ENCODE data around the gene TMEM43. TPM values are rescaled to one million over a fixed set of nuclear protein-coding genes. Genes with fewer than 3 reads are reported as not detected.
"Not testable (repeated sequence)": the region's sequence is repeated elsewhere in the genome, so short reads cannot be mapped to it uniquely, and the experiment has no call there.

Gene TMEM43
- total RNA-seq, 1 experiment from 2014 or later, result 120 TPM

- H3K27ac Mint-ChIP-seq (ENCODE audit: low read depth, unreplicated experiment), result peak overlapping the region; percentile 9
- no TSS peak for BruUV-seq (replicated peaks)
Observed at GRCh38 chr3:14118400-14119381, 6.2 kb upstream of the TMEM43 start.

DNA sequence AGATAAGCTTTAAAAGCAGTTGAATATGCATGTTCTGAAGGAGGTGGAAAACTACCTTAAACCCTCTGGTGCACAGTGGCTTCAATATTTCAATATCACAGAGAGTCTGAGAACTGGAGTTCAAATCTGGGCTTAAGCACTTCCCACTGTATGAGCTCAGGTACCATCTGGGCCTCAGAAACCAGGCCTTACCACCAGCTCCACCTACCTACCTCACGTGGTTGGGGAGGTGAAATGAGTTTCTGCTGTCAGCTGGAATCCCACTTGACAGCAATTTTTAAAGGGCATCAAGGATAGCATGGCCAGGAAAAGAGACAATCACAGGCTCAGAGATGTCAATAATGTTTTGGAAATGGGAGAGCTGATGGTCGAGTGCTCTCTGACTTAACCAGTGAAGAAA is 5.2 kb upstream of the TMEM43 start:
- Mint-ChIP-seq H3K27me3 (ENCODE audit: insufficient read depth, unreplicated experiment) (no peaks in the 10 kb centered on the region), H3K36me3 (ENCODE audit: insufficient read depth, unreplicated experiment) (peaks cover 43% of the 10 kb centered on the region), H3K4me1 (ENCODE audit: insufficient read depth, unreplicated experiment) (peaks cover 18% of the 10 kb centered on the region), H3K9me3 (ENCODE audit: unreplicated experiment) (no peaks in the 10 kb centered on the region), H3K4me3 (ENCODE audit: unreplicated experiment) (no peak overlapping the region), H3K27ac (ENCODE audit: low read depth, unreplicated experiment) (peak overlapping the region; percentile 62)
- CTCF ChIA-PET, result interaction anchor here (0.9 to 8.7 kb wide), 4 partner anchors 11 to 235 kb away, joined by 3 to 80 read pairs (median 4); no protein-coding TSS in a partner anchor
- intact Hi-C loops (cut with micrococcal nuclease), result no loop called here
- DNase-seq (ENCODE audit: unreplicated experiment), result no peak
- POLR2A ChIA-PET, result interaction anchor here (0.6 to 3.1 kb wide), 5 partner anchors 23 to 770 kb away, joined by 3 to 21 read pairs (median 13); partner anchors contain the start of genes LSM3 and XPC
- BruUV-seq (replicated peaks), result no TSS peak
- TF ChIP-seq CTCF (IDR thresholded peaks at IDR 0.05; ENCODE audit: unreplicated experiment), result no peak

More at GRCh38 chr3:14118400-14119381, 6.2 kb upstream of the TMEM43 start:
- intact Hi-C loops (cut with micrococcal nuclease), result no loop called here
- H3K4me1 Mint-ChIP-seq (ENCODE audit: insufficient read depth, unreplicated experiment), result peaks cover 18% of the 10 kb centered on the region
- no peaks in the 10 kb centered on the region for H3K27me3 Mint-ChIP-seq (ENCODE audit: insufficient read depth, unreplicated experiment)
- ChIA-PET CTCF (interaction anchor here (0.7 to 8.7 kb wide), 6 partner anchors 12 to 234 kb away, joined by 3 to 80 read pairs (median 4); no protein-coding TSS in a partner anchor), POLR2A (interaction anchor here (0.6 to 3.1 kb wide), 8 partner anchors 13 to 222 kb away, joined by 3 to 21 read pairs (median 6); partner anchors contain the start of genes LSM3 and XPC)
- TF ChIP-seq CTCF (IDR thresholded peaks at IDR 0.05; ENCODE audit: unreplicated experiment), result no peak
- peaks cover 52% of the 10 kb centered on the region for H3K36me3 Mint-ChIP-seq (ENCODE audit: insufficient read depth, unreplicated experiment)
- H3K9me3 Mint-ChIP-seq (ENCODE audit: unreplicated experiment), result no peaks in the 10 kb centered on the region
- H3K4me3 Mint-ChIP-seq (ENCODE audit: unreplicated experiment), result no peak overlapping the region
- peak; percentile 80 for DNase-seq (ENCODE audit: unreplicated experiment)

- Mint-ChIP-seq H3K27me3 (ENCODE audit: insufficient read depth, unreplicated experiment) (no peaks in the 10 kb centered on the region), H3K4me1 (ENCODE audit: insufficient read depth, unreplicated experiment) (peaks cover 18% of the 10 kb centered on the region), H3K27ac (ENCODE audit: low read depth, unreplicated experiment) (peak overlapping the region; percentile 62), H3K36me3 (ENCODE audit: insufficient read depth, unreplicated experiment) (peaks cover 43% of the 10 kb centered on the region), H3K4me3 (ENCODE audit: unreplicated experiment) (no peak overlapping the region), H3K9me3 (ENCODE audit: unreplicated experiment) (no peaks in the 10 kb centered on the region)
- ChIA-PET POLR2A (interaction anchor here (0.6 to 9.1 kb wide), 5 partner anchors 22 to 771 kb away, joined by 3 to 294 read pairs (median 13); partner anchors contain the start of genes LSM3 and XPC), CTCF (interaction anchor here (1.1 to 8.7 kb wide), 2 partner anchors 25 to 223 kb away, joined by 5 to 80 read pairs; no protein-coding TSS in a partner anchor)
- no TSS peak for BruUV-seq (replicated peaks)
- DNase-seq (ENCODE audit: unreplicated experiment), result no peak
- intact Hi-C loops (cut with micrococcal nuclease), result no loop called here
- TF ChIP-seq CTCF (IDR thresholded peaks at IDR 0.05; ENCODE audit: unreplicated experiment), result no peak
Observed at GRCh38 chr3:14120111-14120920, 4.5 kb upstream of the TMEM43 start.

DNA sequence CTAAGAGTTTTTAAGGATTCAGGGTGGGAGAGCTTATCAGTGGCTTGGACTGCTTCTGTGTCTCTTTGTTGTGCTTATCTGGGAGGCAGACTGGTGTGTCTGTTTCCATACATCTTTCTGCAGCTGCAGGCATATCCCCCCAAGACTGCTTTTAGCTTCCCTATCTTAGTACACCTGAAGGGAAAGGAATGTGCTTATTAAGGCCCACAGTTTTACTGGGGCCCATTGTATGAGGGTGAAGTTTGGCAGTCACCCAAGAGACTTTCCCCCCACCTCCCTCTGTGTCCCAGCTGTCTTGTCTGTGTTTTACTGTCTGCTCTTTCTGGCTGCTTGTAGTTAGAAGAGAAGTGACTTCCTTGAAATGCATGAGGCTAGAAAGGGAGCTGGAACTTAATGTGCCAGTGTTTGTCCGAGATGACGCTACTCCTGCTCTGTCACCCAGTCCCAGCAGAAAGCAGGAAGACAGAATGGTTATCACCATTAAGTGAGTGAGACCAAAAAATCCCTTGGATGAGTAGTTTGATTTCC is 3.9 kb upstream of the TMEM43 start:
- BruUV-seq (replicated peaks); intact Hi-C loops (cut with micrococcal nuclease); H3K27me3 Mint-ChIP-seq (ENCODE audit: insufficient read depth, unreplicated experiment); H3K4me3 Mint-ChIP-seq (ENCODE audit: unreplicated experiment); DNase-seq (ENCODE audit: unreplicated experiment); H3K9me3 Mint-ChIP-seq (ENCODE audit: unreplicated experiment): not testable (repeated sequence)
- ChIA-PET POLR2A (interaction anchor here (0.6 to 9.1 kb wide), 3 partner anchors 21 to 286 kb away, joined by 3 to 294 read pairs (median 6); partner anchors contain the start of genes LSM3 and XPC), CTCF (interaction anchor here (0.7 to 8.7 kb wide), 2 partner anchors 224 to 319 kb away, joined by 3 to 80 read pairs; no protein-coding TSS in a partner anchor)
- peaks cover 42% of the 10 kb centered on the region for H3K36me3 Mint-ChIP-seq (ENCODE audit: insufficient read depth, unreplicated experiment)
- H3K4me1 Mint-ChIP-seq (ENCODE audit: insufficient read depth, unreplicated experiment), result peaks cover 18% of the 10 kb centered on the region
- H3K27ac Mint-ChIP-seq (ENCODE audit: low read depth, unreplicated experiment), result peak overlapping the region; percentile 62
